Amygdala (tissue), 56 donors: Measurements from ENCODE around the gene NHLH2.

ENCODE experiments used
- DNase-seq, 56 donors: peaks; one replicate each; lab custom pipeline; 2025; lab: John Stamatoyannopoulos, UW

NHLH2 gene

DNA sequence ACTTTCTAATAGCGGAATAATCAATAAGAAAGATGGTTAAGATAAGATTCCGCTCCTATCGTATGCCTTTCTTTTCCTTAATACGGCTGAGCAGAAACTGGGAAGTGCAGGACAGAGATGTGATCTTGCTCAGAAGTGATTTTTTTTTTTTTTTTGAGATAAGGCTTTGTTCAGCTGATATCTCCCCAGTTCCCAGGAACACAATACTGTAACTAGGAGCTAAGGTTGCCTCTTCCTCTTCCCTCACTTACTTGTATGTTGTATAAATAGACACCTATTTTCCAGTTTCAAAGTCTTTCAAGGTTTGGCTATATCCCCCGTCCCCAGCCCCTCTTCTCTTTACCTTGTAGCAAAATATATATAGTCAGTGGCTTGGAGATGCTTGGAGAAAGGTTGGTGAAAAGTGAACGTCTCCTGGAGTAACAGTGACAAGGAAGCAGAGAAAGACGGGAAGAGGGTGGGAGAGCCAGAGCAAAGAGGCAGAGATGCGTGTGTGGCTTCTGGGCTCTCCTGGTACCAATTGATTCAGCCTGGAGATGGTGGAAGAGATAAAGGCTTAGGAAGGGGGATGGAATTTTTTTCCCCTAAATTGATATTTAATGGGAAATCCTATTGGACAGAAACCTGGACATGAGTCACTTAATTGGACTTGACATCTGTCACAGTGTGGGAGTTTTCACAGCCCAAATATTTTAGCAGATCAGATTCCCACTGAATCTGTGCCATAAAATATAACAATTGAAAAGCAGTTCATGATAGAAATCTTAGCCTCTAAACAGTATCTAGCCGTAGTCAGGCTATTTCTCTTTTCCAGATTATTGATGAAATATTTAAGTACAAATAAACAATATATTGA lies at the start of gene NHLH2:
NHLH2 (minus strand) TSS at position 522 of the 856 bp plus-strand sequence. CDS start 2,754 bp downstream, outside the sequence.
- no peak for DNase-seq

- DNase-seq = no peak
Observed at GRCh38 chr1:115890580-115890979, 49.7 kb upstream of the NHLH2 start.

DNA sequence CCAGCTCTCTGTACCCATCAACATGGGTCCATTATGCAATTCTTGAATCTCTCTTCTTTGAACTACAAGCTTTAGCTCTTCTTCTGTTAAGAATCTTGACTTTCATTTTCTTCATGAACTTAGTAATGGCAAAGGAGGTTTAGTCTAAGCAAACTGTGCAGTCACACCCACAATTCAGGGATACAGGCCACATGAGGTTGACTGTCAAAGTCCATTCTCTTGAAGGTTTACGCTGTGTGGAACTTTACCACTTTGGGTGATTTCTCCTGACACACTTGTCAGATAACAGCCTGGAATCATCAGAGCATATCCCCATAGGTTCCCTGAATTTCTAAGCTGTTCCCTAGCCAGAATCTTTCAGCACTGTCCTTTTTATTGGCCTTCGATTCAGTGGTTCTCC lies 48.0 kb upstream of the NHLH2 start:
- no peak for DNase-seq

DNA sequence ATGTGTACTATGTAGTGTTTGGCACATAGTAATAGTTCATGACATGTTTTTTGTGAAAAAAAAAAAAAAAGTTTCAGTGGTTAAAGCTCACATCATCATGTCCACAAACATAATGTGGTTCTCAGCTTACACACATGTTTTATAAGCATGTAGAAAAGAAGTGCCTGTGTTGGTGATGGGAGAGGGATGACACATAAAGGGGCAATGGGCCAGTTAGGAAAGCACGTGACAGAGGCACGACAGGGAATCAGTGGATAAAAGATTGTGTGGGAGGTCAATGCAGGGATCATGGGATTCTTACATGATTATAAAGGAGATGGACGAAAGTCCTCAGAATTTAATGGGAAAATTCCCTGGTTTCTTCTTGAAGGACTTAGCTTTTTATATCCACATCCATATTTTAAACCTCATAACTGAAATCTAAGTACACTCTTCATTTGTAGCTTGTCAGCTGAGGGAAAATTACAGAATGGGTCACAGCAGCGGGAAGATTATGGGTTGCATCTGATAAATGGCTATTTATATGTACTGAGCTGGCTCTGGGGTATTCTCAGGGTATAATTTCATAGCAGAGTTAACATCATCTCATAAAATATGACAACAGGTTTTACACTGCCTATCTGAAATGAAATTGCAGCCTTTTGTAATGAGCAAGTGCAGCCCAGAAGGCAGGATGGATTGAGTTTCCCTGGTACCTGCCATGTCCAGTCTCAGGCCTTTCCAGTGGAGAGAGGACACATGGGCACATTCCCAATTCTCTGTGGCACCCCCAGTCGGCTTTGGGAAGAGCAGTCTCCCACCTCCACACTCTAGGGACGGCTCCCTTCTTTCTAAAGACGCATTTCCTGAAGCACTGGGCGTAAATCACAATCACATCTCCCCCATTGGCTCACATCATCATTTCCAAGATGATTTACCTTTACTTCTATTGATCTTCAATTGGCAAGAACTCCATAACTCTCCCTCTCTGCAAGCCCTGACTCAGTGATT lies 42.3 kb upstream of the NHLH2 start:
- no peak for DNase-seq

DNA sequence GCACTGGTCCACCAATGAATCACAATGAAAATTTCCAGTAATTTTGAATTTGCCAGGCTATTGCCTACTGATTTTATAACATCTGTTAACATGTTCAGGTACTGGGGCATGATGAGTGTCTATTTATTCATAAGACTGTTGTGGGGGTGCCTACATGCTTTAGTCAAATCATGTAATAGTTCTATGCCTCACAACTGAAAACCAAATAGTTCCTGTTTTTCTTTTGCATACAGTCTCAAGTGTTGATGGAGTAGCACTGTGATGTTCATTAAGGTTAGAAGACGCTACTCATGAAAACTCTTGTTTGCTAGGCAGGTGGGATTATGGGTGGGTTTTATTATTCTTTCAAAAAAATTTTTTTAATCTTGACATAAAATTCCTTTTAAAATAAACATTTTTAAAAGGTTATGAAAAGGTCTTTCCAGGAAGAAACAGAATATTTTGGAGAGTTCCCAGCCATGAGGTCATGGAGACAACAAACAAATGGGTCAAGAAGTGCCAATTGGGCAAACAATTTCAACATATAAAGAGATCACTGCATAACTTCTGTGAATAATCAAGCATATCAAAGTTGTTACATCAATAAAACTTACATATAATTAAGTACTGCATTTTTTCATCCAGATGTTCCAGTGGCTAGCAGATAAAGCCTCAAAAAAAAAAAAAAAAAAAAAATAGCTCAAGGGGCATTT lies 40.2 kb upstream of the NHLH2 start:
- no peak for DNase-seq

DNA sequence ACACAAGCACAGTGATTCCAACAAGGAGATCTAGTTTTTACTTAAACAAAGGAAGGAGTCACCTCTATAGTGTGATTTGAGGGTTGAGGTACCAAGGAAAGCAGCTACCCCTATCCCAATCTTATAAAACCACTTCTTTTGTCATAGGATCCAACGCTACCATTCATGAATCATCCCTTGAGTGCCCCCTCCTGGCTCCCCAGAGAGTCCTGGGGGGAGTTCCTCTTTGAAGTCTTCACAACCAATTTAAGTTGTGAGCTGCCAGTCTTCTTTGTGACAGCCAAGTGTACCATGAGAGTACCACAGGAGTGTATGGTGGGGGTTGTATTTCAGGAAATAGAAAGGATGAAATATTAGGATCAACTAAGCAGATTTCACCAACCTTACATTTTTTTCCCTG lies 39.1 kb upstream of the NHLH2 start:
- DNase-seq = no peak

GRCh38 chr1:115877511-115877910 lies 36.6 kb upstream of the NHLH2 start:
- no peak for DNase-seq

- DNase-seq = no peak
Observed at GRCh38 chr1:115874904-115875303, 34.0 kb upstream of the NHLH2 start.

DNA sequence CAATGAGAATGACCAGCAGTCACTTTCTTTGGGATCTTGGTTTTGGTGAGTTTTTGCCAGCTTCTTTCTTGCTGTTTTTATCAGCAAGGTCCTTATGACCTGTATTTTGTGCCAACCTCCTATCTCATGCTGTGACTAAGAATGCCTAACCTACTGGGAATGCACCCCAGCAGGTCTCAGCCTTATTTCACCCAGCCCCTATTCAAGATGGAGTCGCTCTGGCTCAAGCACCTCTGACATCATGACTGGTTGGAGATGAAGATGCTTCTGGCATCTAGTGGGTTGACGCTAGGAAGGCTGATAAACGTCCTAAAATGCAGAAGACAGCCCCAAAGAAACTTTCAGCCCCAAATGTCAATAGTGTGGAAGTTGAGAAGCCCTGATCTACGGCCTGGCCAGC lies 33.6 kb upstream of the NHLH2 start:
- no peak for DNase-seq

DNA sequence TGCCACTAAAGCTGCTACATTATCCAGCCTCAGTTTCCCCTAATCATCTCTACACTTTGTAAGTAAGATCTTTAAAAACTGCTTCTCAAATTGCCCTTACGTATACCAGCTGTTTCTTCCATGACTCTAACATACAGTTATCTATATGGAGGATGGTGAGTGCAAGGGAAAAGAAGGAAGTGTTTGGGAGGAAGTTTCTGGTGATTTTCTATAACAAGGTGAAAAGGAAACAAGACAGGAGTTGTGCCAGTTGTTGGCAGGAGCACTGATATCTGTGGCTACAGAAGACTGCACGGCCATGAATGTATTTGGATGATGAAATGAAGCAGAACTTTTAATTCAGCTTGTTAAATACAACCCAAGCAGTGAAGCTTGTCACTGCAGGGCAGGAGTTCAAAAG lies 32.3 kb upstream of the NHLH2 start:
- no peak for DNase-seq

- no peak for DNase-seq
Observed at GRCh38 chr1:115869064-115869463, 28.1 kb upstream of the NHLH2 start.

DNA sequence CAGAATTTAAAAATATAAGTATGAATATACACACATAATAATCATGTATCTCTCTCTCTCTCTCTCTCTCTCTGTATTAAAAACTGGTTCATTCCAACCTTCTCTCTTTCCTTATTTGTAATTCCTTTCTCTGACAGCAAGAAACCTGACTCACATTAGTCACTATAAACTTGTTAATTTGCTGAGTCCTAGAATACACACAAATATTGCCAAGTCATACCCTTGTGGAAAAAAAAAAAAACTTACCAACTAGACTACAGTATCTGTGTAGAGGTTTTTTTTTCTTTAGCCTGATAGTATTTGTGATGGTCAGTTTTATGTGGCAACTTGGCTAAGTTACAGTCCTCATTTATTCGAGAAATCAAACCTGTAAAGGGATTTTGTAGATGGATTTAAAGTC lies 26.3 kb upstream of the NHLH2 start:
- DNase-seq = no peak

DNA sequence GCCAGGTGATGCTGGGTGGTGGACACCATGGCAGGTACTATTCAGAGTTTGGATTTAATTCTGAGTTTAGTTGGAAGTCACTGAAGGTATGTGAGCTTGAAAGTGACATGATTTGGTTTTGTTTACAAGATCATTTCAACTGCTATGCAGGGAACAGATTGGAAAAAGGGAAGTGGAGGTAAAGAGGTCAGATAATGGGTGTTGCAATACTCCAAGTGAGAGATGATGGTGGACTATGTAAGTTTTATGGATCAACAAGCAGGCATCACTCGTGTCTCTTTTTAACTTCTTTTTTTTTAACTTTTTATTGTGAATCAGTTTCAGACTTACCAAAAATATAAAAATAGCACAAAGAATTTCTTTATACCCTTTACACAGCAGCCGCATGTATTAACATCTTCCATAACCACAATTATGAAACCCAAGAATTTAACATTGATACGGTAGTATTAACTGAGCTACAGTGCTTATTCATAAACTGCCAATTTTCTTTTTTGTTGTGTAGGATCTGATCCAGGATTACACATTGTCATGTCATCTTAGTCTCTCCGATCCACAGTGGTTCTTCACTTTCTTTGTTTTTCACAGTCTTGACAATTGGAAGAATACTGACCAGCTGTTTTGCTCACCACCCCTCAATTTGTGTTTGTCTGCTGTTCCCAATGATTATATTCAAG lies 24.9 kb upstream of the NHLH2 start:
- DNase-seq = no peak

DNA sequence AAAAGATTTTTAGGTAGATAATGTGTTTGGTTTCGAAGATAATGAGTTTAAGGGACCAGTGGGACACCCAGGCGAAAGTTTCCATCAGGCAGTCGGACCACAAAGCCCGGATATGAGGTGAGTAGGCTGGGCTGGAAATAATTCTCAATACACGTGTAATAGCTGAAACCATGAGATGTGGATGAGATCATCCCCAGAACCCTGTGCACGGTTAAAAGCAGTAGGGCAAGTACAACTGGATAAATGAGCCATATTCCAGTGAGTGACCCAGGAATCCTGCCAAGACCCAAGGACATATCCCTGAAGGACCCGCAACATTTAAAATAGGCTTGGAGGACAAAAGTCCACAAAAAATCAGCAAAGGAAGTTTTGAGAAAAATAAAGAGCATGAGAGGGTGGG lies 21.5 kb upstream of the NHLH2 start:
- no peak for DNase-seq

DNA sequence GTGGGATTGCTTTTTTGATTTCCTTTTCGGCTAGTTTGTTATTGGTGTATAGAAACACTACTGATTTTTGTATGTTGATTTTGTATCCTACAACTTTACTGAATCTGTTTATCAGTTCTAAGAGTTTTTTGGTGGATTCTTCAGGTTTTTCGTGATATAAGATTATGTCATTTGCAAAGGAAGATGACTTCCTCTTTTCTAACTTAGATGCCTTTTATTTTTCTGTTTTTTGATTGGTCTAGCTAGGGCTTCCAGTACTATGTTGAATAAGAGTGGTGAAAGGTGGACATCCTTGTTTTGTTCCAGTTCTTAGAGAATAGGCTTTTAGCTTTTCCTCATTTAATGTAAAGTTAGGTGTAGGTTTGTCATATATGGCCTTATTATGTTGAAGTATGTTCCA lies 13.1 kb upstream of the NHLH2 start:
- no peak for DNase-seq

- DNase-seq = no peak
Observed at GRCh38 chr1:115850937-115851336, 10.0 kb upstream of the NHLH2 start.

DNA sequence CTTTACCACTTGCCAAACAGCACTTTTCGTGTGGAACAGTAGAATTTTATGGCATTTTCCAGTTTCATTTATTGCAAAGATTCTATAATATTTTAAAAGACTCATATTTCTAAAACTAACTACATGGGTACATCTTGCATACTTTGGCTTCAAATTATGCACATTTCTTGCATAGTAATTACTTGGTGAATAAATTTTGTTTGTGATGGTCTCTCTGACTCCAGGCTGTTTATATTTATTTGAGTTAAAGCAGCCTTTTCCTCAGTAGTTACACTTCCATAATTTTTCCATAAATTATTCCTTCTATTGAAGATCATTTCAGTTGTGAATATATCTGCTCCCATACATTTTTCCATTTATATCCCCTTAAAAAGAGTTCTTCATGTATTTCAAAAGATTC lies 6.9 kb upstream of the NHLH2 start:
- DNase-seq = no peak

GRCh38 chr1:115842948-115843347 lies 2.0 kb upstream of the NHLH2 start:
- no peak for DNase-seq

- peak in 1 of 56 donors; percentile 53 for DNase-seq
Observed at GRCh38 chr1:115839679-115840237, 1.2 kb downstream of the NHLH2 start.
